Suprapubic skin (tissue), 4 donors: ENCODE results near the gene OR5K4.

Experiments used
- EP300 ChIP-seq: sonication (generic); formaldehyde crosslinking; IDR thresholded peaks from one replicate; pipeline ENCODE4 v1.6.1; 2017; ENCODE audit warnings: antibody characterized with exemption
- POLR2A ChIP-seq, 2 donors: fragments of 450-650 bp; IDR thresholded peaks; one replicate each; pipeline ENCODE4 v1.6.1; 2017; ENCODE audit warnings: antibody characterized with exemption in 2 of 2, mild to moderate bottlenecking in 2 of 2, moderate library complexity in 2 of 2
- POLR2AphosphoS5 ChIP-seq, 3 donors: sonication (generic); formaldehyde crosslinking; IDR thresholded peaks; one replicate each; pipeline ENCODE4 v1.6.1; 2017; ENCODE audit warnings: antibody characterized with exemption in 3 of 3
- TF ChIP-seq, protein P1 (sequence below), 2 donors: fragments of 200-600 bp in 1 of 2; fragments of 450-650 bp in 1 of 2; sonication (generic) in 1 of 2; IDR thresholded peaks; one replicate each; pipeline ENCODE4 v1.5.1; 2016 to 2019; ENCODE audit warnings: antibody characterized with exemption in 2 of 2, mild to moderate bottlenecking in 1 of 2, moderate library complexity in 1 of 2

DNA sequence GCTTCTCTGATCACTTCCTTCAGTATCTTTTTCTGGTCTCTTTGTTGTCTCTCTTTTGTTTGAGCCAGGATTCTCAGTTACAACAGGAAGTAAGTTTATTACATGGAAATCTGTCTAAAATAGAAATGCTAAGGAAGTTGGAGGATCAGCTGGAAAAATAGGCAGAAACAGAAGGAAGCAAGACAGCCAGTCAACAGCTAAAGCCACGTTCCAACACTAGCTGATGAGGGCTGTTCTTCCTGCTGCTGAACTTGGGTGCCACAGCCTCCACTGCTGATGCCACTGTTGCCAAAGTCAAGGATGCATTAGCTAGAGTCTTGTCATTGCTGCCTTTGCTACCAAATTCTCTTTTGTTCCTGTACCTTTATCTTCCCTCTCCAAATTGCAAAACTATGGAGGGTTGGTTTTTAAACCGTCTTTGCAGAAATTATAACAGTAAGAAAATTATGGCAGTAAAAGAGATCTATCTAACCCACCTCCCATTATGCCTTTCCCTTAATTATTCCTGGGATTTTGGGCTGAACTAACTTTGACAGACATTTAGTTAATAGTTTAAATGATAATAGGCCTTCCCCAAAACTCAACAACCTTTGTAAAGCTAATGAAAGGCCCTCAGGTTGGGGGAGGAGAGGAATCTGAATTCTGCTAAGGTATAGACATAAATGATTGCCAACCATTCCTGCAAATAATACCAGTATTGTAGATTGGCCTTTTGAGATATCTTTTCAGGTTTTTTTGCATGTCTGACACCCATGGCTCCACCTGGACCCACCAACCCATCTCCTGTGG, 27.4 kb upstream of the OR5K4 start:
- TF ChIP-seq, protein P1, sequence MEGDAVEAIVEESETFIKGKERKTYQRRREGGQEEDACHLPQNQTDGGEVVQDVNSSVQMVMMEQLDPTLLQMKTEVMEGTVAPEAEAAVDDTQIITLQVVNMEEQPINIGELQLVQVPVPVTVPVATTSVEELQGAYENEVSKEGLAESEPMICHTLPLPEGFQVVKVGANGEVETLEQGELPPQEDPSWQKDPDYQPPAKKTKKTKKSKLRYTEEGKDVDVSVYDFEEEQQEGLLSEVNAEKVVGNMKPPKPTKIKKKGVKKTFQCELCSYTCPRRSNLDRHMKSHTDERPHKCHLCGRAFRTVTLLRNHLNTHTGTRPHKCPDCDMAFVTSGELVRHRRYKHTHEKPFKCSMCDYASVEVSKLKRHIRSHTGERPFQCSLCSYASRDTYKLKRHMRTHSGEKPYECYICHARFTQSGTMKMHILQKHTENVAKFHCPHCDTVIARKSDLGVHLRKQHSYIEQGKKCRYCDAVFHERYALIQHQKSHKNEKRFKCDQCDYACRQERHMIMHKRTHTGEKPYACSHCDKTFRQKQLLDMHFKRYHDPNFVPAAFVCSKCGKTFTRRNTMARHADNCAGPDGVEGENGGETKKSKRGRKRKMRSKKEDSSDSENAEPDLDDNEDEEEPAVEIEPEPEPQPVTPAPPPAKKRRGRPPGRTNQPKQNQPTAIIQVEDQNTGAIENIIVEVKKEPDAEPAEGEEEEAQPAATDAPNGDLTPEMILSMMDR (IDR thresholded peaks at IDR 0.05), result no peak
- TF ChIP-seq POLR2A (IDR thresholded peaks at IDR 0.05) (no peak), POLR2AphosphoS5 (IDR thresholded peaks at IDR 0.05) (no peak), EP300 (no peak)
